Endothelial cell of umbilical vein (primary cell): Measurements from ENCODE around the gene IGF2R.

Experiments used
- JUN ChIP-seq: IDR thresholded peaks from 2 replicates; pipeline ENCODE4 v1.6.1; 2011; ENCODE audit warnings: borderline replicate concordance, low read depth; ENCODE audit not compliant: insufficient read length, insufficient read depth
- POLR2AphosphoS5 ChIP-seq: IDR thresholded peaks from 2 replicates; pipeline ENCODE4 v1.6.1; 2012; ENCODE audit warnings: low read depth, mild to moderate bottlenecking, control low read depth, low read length, moderate library complexity; ENCODE audit not compliant: insufficient read depth
- TF ChIP-seq, protein P1 (sequence below), 2 donors: IDR thresholded peaks; 1 replicate in 1 of 2; 2 replicates in 1 of 2; pipeline ENCODE4 v1.5.1; 2011; ENCODE audit warnings: low read length in 2 of 2, mild to moderate bottlenecking in 2 of 2, moderate library complexity in 2 of 2, control low read depth in 1 of 2, inconsistent platforms in 1 of 2, low read depth in 1 of 2; ENCODE audit not compliant: insufficient read depth in 1 of 2; ENCODE audit errors: extremely low read depth in 1 of 2

- no peak for TF ChIP-seq POLR2AphosphoS5
- no peak for TF ChIP-seq JUN
- TF ChIP-seq, protein P1, sequence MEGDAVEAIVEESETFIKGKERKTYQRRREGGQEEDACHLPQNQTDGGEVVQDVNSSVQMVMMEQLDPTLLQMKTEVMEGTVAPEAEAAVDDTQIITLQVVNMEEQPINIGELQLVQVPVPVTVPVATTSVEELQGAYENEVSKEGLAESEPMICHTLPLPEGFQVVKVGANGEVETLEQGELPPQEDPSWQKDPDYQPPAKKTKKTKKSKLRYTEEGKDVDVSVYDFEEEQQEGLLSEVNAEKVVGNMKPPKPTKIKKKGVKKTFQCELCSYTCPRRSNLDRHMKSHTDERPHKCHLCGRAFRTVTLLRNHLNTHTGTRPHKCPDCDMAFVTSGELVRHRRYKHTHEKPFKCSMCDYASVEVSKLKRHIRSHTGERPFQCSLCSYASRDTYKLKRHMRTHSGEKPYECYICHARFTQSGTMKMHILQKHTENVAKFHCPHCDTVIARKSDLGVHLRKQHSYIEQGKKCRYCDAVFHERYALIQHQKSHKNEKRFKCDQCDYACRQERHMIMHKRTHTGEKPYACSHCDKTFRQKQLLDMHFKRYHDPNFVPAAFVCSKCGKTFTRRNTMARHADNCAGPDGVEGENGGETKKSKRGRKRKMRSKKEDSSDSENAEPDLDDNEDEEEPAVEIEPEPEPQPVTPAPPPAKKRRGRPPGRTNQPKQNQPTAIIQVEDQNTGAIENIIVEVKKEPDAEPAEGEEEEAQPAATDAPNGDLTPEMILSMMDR (IDR thresholded peaks at IDR 0.05; ENCODE audit: extremely low read depth in 1 of 2, insufficient read depth in 1 of 2, low read depth in 1 of 2, low read length in 2 of 2) = no peak
Observed at GRCh38 chr6:159971341-159972178, 2.7 kb downstream of the IGF2R start.
